ENCODE measurements around the gene SNX18.

GRCh38 chr5:54469622-54470021 is 47.9 kb upstream of the SNX18 start:
- TF ChIP-seq CTCF (IDR thresholded peaks at IDR 0.05) (no peak), EZH2 (IDR thresholded peaks at IDR 0.05; ENCODE audit: borderline replicate concordance, insufficient read depth, low read depth, low read length, poor library complexity, severe bottlenecking) (no peak)
